ENCODE measurements around the gene LIN52.

The LIN52 gene

DNA sequence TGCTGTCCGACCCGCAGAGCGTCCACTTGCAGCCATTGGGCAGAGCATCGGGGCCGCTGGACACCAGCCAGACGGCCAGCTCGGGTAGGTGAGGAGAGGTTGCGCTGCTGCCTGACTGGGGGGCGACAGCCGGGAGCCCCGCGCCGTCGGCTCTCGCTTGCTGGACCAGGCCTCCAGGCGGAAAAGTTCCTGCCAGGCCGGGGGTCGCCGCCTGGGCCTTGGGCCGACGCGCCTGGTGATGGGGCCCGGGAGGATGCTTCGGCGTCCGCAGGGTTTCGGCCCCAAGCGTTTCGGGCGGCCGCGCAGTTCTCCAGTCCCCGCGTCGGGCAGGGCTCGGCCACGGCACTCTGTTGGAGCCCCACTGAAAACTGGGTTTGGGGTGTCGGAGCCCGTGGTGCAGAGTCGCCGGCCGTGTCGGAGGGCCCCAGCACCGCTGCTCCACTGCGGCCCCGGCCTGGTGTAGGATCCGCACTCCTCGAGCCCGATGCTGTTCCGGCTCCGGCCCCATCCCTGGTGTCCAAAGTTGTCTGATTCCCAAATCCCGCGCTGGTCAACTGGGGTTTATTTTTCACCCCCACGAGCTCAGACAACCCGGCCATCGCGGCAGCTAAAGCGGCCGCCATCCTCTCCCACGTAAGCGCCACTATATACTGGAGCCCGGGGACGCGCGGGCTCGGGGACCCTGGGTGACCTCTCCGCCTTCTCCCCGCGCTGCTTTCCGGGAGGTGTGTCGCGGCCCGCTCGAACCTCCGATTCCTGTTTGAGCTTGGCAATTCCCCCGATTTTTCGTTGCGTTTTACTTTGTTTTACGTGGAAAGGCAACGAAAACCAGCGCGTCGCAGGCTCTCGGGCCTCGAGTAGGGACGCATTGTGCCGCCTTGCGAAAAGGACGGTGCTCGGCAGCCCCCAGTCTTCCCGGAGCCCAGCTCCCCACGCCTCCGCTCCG lies 155.4 kb downstream of the LIN52 start:
- DNase-seq = no peak

- DNase-seq = no peak
Measured at GRCh38 chr14:74240794-74241651, 156.3 kb downstream of the LIN52 start.

DNA sequence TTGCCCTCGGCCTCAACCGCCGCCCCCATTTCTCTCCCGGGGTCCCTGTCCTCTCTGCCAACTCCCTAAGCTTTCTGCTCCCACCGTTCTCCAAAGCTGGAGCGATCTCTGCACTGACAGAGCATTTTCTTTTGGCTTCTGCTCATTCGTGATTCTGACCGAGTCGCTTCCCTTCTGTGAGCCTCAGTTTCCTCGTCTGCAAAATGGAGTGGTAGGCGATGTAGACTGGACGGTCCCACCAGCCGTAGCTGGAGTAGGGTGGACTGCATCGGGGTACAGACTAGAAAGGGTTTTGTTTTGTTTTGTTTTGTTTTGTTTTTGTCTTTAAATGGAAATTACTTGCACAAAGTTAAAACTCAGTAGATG lies 156.9 kb downstream of the LIN52 start:
- DNase-seq = no peak

GRCh38 chr14:74242021-74242779 lies 157.4 kb downstream of the LIN52 start:
- no peak for DNase-seq

- DNase-seq = no peak
Measured at GRCh38 chr14:74242780-74243042, 158.0 kb downstream of the LIN52 start.

DNA sequence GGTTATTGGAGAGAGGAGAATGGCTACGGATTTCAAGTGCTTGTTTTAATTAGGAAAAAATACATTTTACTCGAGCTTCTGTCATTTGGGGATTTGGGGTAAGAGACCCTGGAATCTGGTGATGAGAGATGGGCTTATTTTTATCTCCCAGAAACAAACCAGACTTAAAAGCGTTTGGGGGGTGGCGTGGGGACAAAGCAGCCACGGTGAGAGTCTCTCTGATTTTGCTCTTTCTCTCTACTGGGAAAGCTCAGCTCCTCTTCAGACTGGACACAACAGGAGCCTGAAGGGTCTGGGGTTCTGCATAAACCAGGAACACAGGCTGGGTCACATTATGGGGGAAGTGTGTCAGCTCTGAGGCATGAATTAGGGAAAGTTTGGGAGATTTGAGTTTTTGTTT lies 158.3 kb downstream of the LIN52 start:
- no peak for DNase-seq

- DNase-seq = no peak
Measured at GRCh38 chr14:74244115-74244514, 159.4 kb downstream of the LIN52 start.

GRCh38 chr14:74245292-74245691 lies 160.5 kb downstream of the LIN52 start:
- no peak for DNase-seq

GRCh38 chr14:74246542-74246941 lies 161.8 kb downstream of the LIN52 start:
- no peak for DNase-seq

DNA sequence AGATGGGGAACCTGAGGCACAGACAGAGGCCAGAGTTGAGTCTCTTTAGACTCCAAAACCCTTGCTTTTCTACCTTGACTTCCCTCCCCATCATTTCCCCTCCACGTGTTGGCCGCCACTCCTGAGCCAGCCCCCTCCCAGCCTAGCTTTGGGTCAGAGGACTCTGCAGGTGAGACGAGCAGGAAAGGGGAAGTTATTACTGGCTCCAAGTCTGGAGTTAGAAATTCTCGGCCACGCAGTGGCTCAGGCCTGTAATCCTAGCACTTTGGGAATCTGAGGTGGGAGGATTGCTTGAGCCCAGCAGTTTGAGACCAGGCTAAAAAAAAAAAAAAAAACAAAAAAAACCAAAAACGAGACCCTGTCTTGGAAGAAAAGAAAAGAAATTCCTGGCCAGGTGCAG lies 163.3 kb downstream of the LIN52 start:
- DNase-seq = no peak

DNA sequence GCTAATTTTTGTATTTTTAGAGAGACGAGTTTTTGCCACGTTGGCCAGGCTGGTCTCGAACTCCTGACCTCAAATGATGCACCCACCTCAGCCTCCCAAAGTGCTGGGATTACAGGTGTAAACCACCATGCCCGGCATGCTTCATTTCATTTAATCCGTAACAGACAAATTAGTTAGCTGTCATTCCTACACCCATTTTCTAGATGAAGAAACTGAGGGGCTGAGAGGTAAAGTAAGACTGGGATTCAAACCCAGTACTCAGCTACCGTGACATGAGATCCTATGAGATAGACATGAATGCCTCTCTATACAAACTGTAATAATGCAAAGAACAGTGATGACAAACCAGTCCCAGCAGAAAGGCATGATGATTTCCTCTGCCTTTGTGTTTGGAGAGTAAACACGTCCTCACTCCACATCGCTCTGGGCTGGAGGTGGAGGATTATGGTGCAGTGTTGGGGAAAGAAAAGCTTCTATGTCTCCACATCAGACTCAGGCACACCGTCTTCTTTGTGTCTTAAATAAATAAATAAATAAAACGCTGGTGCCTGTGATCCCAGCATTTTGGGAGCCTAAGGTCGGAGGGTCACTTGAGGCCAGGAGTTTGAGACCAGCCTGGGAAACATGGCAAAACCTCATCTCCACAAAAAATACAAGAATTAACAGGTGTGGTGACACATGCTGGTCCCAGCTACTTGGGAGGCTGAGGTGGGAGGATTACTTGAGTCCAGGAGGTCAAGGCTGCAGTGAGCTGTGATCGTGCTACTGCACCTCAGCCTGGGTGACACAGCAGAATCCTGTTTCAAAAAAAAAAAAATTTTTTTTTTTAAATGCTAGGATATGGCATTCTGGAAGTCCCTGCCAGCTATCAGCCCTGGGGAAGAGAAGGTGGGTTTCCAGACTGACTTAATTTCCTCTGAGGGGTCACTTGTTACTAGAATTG lies 164.9 kb downstream of the LIN52 start:
- DNase-seq = no peak
